K562 (cell line): ENCODE results near the gene CLCA2. TPM values are rescaled to one million over a fixed set of nuclear protein-coding genes. Genes with fewer than 3 reads are reported as not detected.
A peak's percentile ranks its signal among the peaks of the same experiment; 100 is the strongest.

Experiments used
- ATAC-seq: fragments of 200-7000 bp; cut with Tn5 transposase; 3 replicates; pipeline ENCODE4 v1.9.1; 2020; ENCODE audit warnings: moderate library complexity
- BruUV-seq: library from RNA; stranded (reverse); fragments of 400-500 nt; replicated peaks from 2 replicates; lab custom pipeline; 2021; lab: Mats Ljungman, UMichigan
- CTCF ChIA-PET: fragments of 300-600 bp; formaldehyde crosslinking; extraction: SDS; loops from one replicate; lab custom pipeline; 2021; ENCODE audit warnings: low intra/inter-chr PET ratio; lab: Yijun Ruan, JAX
- POLR2A ChIA-PET: fragments of 300-600, 350-650 bp; sonication (Branson Sonifier 250); formaldehyde crosslinking; extraction: SDS; loops from one replicate; lab custom pipeline; 2021; ENCODE audit warnings: antibody characterized with exemption, inconsistent platforms; lab: Yijun Ruan, JAX
- DNase-seq, 4 experiments: peaks; one replicate each; pipeline versions ENCODE4 v3.0.0 to v3.0.0-alpha.2; 2011 to 2018; ENCODE audit warnings: low spot score in 3 of 4, mixed read lengths in 3 of 4; ENCODE audit errors: extremely low read depth in 1 of 4
- FAIRE-seq: peaks from 2 replicates; lab custom pipeline; 2011; peaks lifted over from hg19 to GRCh38; lab: Jason Lieb, UNC
- H2AFZ ChIP-seq: 2 replicates; pipeline ENCODE4 v1.6.0; 2011; ENCODE audit warnings: low read depth, low read length, control low read depth, inconsistent platforms
- H3K27ac ChIP-seq: fragments of 200-600 bp; 3 replicates; pipeline ENCODE4 v1.8.0; 2011; ENCODE audit warnings: low read depth, mild to moderate bottlenecking, control low read depth, inconsistent platforms, low read length, moderate library complexity, mixed read lengths; ENCODE audit errors: extremely low read depth
- H3K27me3 ChIP-seq, 2 experiments: fragments of 300-600 bp in 1 of 2; 2 replicates in 1 of 2; 3 replicates in 1 of 2; pipeline versions ENCODE4 v1.6.0 to v1.8.0; 2011; ENCODE audit warnings: inconsistent platforms in 2 of 2, low read length in 2 of 2, mild to moderate bottlenecking in 1 of 2, mixed read lengths in 1 of 2, moderate library complexity in 1 of 2; ENCODE audit not compliant: control insufficient read depth in 2 of 2, insufficient read depth in 2 of 2
- H3K36me3 ChIP-seq: fragments of 300-600 bp; 3 replicates; pipeline ENCODE4 v1.8.0; 2011; ENCODE audit warnings: mild to moderate bottlenecking, low read length, inconsistent platforms; ENCODE audit not compliant: control insufficient read depth, insufficient read depth
- H3K4me1 ChIP-seq, 2 experiments: fragments of 200-600 bp in 1 of 2; replicated peaks in 1 of 2; 2 replicates in 1 of 2; 3 replicates in 1 of 2; pipeline versions ENCODE4 v1.5.1 to v1.8.0; 2011; ENCODE audit warnings: inconsistent platforms in 2 of 2, low read length in 2 of 2, mild to moderate bottlenecking in 1 of 2, mixed read lengths in 1 of 2, moderate library complexity in 1 of 2; ENCODE audit not compliant: control insufficient read depth in 2 of 2, insufficient read depth in 2 of 2
- H3K4me2 ChIP-seq: 2 replicates; pipeline ENCODE4 v1.6.1; 2011; ENCODE audit warnings: low read length, control low read depth, inconsistent platforms, mixed read lengths; ENCODE audit not compliant: insufficient read depth
- H3K4me3 ChIP-seq: fragments of 200-600 bp; sonication (generic), shearing (Covaris generic); 2 replicates; pipeline ENCODE4 v1.5.1; 2016; ENCODE audit warnings: control low read depth, inconsistent platforms
- H3K79me2 ChIP-seq: fragments of 200-600 bp; 3 replicates; pipeline ENCODE4 v1.8.0; 2011; ENCODE audit warnings: low read length, inconsistent platforms; ENCODE audit not compliant: control insufficient read depth, insufficient read depth
- H3K9ac ChIP-seq, 2 experiments: 2 replicates each; pipeline versions ENCODE4 v1.6.0 to v1.6.1; 2011; ENCODE audit warnings: low read depth in 2 of 2, low read length in 2 of 2, control low read depth in 1 of 2, inconsistent platforms in 1 of 2, mild to moderate bottlenecking in 1 of 2, mixed read lengths in 1 of 2; ENCODE audit not compliant: insufficient read depth in 1 of 2
- H3K9me1 ChIP-seq: one replicate; pipeline ENCODE4 v1.6.0; 2011; ENCODE audit warnings: inconsistent platforms, mild to moderate bottlenecking, low read length, moderate library complexity; ENCODE audit not compliant: control insufficient read depth, insufficient read depth
- H3K9me3 ChIP-seq: replicated peaks from 2 replicates; pipeline ENCODE4 v1.5.1; 2011; ENCODE audit warnings: low read depth, low read length, inconsistent platforms; ENCODE audit not compliant: control insufficient read depth, insufficient read depth
- H4K20me1 ChIP-seq: replicated peaks from 2 replicates; pipeline ENCODE4 v1.6.1; 2011; ENCODE audit warnings: low read length, inconsistent platforms, mixed read lengths; ENCODE audit not compliant: control insufficient read depth, insufficient read depth
- AFF1 ChIP-seq, 2 experiments: fragments of 450-650 bp; IDR thresholded peaks; 2 replicates each; pipeline ENCODE4 v1.6.1; 2018; ENCODE audit warnings: mild to moderate bottlenecking in 2 of 2, low read depth in 1 of 2; ENCODE audit not compliant: partially characterized antibody in 2 of 2
- CBX5 ChIP-seq: IDR thresholded peaks from 2 replicates; pipeline ENCODE4 v1.6.1; 2014; ENCODE audit warnings: low read depth, borderline replicate concordance
- CBX8 ChIP-seq: fragments of 200-600 bp; sonication (generic); IDR thresholded peaks from 2 replicates; pipeline ENCODE4 v1.6.1; 2012; ENCODE audit warnings: borderline replicate concordance, mixed run types, low read depth, mild to moderate bottlenecking, moderate library complexity, mixed read lengths, low read length, control low read depth, inconsistent platforms; ENCODE audit not compliant: poor library complexity, severe bottlenecking; ENCODE audit errors: extremely low read depth
- ELF4 ChIP-seq: fragments of 450-650 bp; formaldehyde crosslinking; IDR thresholded peaks from 2 replicates; pipeline ENCODE4 v1.4.0; 2022; ENCODE audit warnings: missing genetic modification characterization
- FOSL1 ChIP-seq: fragments of 200-800 bp; sonication (Bioruptor generic); conservative IDR thresholded peaks from 2 replicates; pipeline ENCODE4 v1.6.1; 2016; ENCODE audit warnings: missing genetic modification characterization, missing compliant biosample characterization
- FOXJ2 ChIP-seq: fragments of 200-800 bp; sonication (Bioruptor generic); IDR thresholded peaks from 2 replicates; pipeline ENCODE4 v1.6.1; 2016; ENCODE audit warnings: missing genetic modification characterization, missing compliant biosample characterization
- GTF2A2 ChIP-seq: IDR thresholded peaks from 2 replicates; pipeline ENCODE4 v1.6.1; 2016; ENCODE audit warnings: mild to moderate bottlenecking, missing genetic modification characterization, missing compliant biosample characterization
- HNRNPL ChIP-seq: fragments of 200-400 bp; formaldehyde crosslinking; IDR thresholded peaks from 2 replicates; pipeline ENCODE4 v1.6.1; 2017; ENCODE audit warnings: low read depth, mild to moderate bottlenecking, low read length
- PHB2 ChIP-seq: fragments of 450-650 bp; IDR thresholded peaks from 2 replicates; pipeline ENCODE4 v1.6.1; 2017; ENCODE audit warnings: low read depth
- SAP30 ChIP-seq: fragments of 200-600 bp; sonication (generic); IDR thresholded peaks from 2 replicates; pipeline ENCODE4 v1.6.1; 2012; ENCODE audit warnings: borderline replicate concordance, low read depth, mild to moderate bottlenecking, moderate library complexity, low read length, control low read depth, inconsistent platforms; ENCODE audit not compliant: insufficient read depth, poor library complexity, severe bottlenecking
- SMAD2 ChIP-seq: fragments of 150-350 bp; IDR thresholded peaks from 2 replicates; pipeline ENCODE4 v1.6.1; 2014; ENCODE audit warnings: low read depth, mild to moderate bottlenecking, low read length
- ZBTB7A ChIP-seq: IDR thresholded peaks from 2 replicates; pipeline ENCODE4 v1.6.1; 2011; ENCODE audit warnings: low read depth, mild to moderate bottlenecking, low read length, moderate library complexity, borderline replicate concordance; ENCODE audit not compliant: control insufficient read depth
- ZC3H4 ChIP-seq: sonication (generic); formaldehyde crosslinking; IDR thresholded peaks from 2 replicates; pipeline ENCODE4 v1.9.0; 2021; ENCODE audit warnings: missing genetic modification reagents, borderline replicate concordance
- ZNF174 ChIP-seq: fragments of 250-450 bp; sonication (Bioruptor Pico); IDR thresholded peaks from 2 replicates; pipeline ENCODE4 v1.4.0; 2020; ENCODE audit warnings: mild to moderate bottlenecking
- ZNF175 ChIP-seq: fragments of 200-800 bp; sonication (Bioruptor generic); IDR thresholded peaks from 2 replicates; pipeline ENCODE4 v1.6.1; 2016; ENCODE audit warnings: low read depth, mild to moderate bottlenecking, missing genetic modification characterization, missing compliant biosample characterization
- ZNF41 ChIP-seq: fragments of 250-450 bp; sonication (Bioruptor Pico); conservative IDR thresholded peaks from 2 replicates; pipeline ENCODE4 v1.4.0; 2020; ENCODE audit warnings: mild to moderate bottlenecking
- WGBS: fragments of 100-300 bp; shearing (Covaris generic); methylation state at CpG from one replicate; pipeline ENCODE4 v1.1.6; 2016; ENCODE audit warnings: low coverage, mixed read lengths; ENCODE audit not compliant: insufficient coverage; ENCODE audit errors: missing lambda C conversion rate; 5-methylcytosine and 5-hydroxymethylcytosine counted together
- in situ Hi-C: fragments of 300-500 bp; cut with MboI; formaldehyde crosslinking; loops from 4 replicates; pipeline ENCODE4 v1.15.0; 2018; ENCODE audit warnings: inconsistent platforms, mixed read lengths
- intact Hi-C: fragments of 100-400 bp; cut with micrococcal nuclease; formaldehyde crosslinking; loops from 2 replicates; pipeline ENCODE4 v1.14.2; 2022
- polyA plus RNA-seq, 8 experiments: library from polyadenylated mRNA; depleted of rRNA in 4 of 8; stranded (reverse) in 5 of 8; unstranded in 3 of 8; fragments of >200 nt; fragmentation: Nextera tagmentation in 2 of 8; fragmentation: Illumina TruSeq in 1 of 8; extraction: Ambion mirVana in 2 of 8; extraction: Trizol in 1 of 8; gene quantifications; 2 replicates each; pipeline versions ENCODE4 v1.2.1 to v1.2.3, GENCODE V29; 2011 to 2014; ENCODE audit warnings: inconsistent platforms in 1 of 8, missing spikeins in 1 of 8
- total RNA-seq, 7 experiments: library from RNA; depleted of rRNA in 6 of 7; stranded (reverse); fragments of >200 nt in 6 of 7; fragmentation: Illumina TruSeq in 2 of 7; extraction: Trizol in 2 of 7; gene quantifications; 2 replicates each; pipeline versions ENCODE4 v1.2.1 to v1.2.3, GENCODE V29; 2011 to 2021; ENCODE audit warnings: low replicate concordance in 1 of 7
- TF ChIP-seq, protein P1 (sequence below): fragments of 450-650 bp; IDR thresholded peaks from 2 replicates; pipeline ENCODE4 v1.6.1; 2016

The CLCA2 gene
- total and polyA plus RNA-seq, 9 of the 15 experiments (the other 6 are each of a cell fraction or from before 2014, with no cell fraction given) = 0.03 TPM; not detected in 8

DNA sequence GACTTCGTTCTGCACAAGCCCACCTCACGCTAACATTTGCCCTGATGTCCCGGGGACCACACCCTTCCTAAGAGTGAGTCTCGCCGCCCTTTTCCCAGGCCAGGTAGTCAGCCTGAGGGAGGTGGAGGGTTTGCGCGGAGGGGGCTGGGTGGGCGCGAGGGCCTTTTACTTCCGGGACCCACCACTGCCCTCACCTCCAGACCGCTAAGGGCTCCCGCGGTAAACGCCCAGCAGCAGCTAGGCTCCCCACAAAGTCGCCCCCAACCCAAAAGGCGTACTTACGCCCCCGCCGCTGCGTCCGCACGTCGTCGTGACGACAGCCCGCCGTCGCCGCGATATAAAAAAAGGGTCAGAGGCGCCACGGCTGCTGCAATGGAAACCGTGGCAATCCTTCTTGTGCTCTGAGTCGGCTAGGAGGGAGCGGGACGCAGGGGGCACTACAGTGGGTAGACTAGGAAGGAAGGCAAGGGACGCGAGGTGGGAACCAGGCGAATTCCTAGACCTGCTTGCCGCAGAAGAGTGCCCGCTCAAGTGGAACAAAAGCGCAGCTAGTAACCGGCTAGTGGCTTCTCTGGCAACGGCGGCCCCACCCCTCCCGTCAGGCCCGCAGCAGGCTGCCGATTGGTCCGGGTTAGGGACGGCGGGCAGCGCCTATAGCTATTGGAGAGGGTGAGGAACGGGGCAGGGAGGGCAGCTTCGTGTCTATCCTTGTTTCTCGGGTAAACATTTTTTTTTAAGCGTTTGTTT lies 28.0 kb upstream of the CLCA2 start, which contains the start of gene ODF2L:
ODF2L (minus strand) TSS at position 573 of the 747 bp plus-strand sequence. CDS start 9,296 bp downstream, outside the sequence.
- H2AFZ ChIP-seq = peak within 1 kb of the TSS; percentile 92
- peak within 1 kb of the TSS; percentile 46 to 89; a peak in 3 of 4 replicates for H3K9ac ChIP-seq
- H3K27me3 ChIP-seq = peaks cover 0 to 4% of the 10 kb centered on the region in 2 experiments; a peak in 1 of 5 replicates
- peaks cover 0 to 9% of the 10 kb centered on the region in 2 experiments; a peak in 2 of 5 replicates for H3K4me1 ChIP-seq
- WGBS = under 1% methylated on average over 35 of the region's 56 CpGs
- TSS peak; percentile 46 for BruUV-seq
- no peak within 1 kb of the TSS for H3K27ac ChIP-seq
- in situ Hi-C loops (loop anchor here (10.0 kb wide), 1 partner anchor 109 kb away; no protein-coding TSS in a partner anchor), intact Hi-C loops (no loop called here)
- H3K9me1 ChIP-seq = no peaks in the 10 kb centered on the region
- no peaks in the 10 kb centered on the region for H4K20me1 ChIP-seq
- ChIA-PET POLR2A (interaction anchor here (1.0 kb wide), 2 partner anchors 10 to 112 kb away, joined by 3 read pairs; no protein-coding TSS in a partner anchor), CTCF (no interaction called here)
- peak; percentile 60 for FAIRE-seq
- H3K9me3 ChIP-seq = no peaks in the 10 kb centered on the region
- H3K36me3 ChIP-seq = no peaks in the 10 kb centered on the region
- H3K4me3 ChIP-seq = peak within 1 kb of the TSS; percentile 48
- peak within 1 kb of the TSS; percentile 79 for H3K4me2 ChIP-seq
- H3K79me2 ChIP-seq = no peaks in the 10 kb centered on the region
- ATAC-seq = peak; percentile 100
- DNase-seq = peak; percentile 61 to 77 (median 70)
- TF ChIP-seq FOSL1 (no peak), HNRNPL (no peak), GTF2A2 (no peak), ZBTB7A (peak; percentile 59; the same call in 1 of the 2 replicates), PHB2 (no peak), FOXJ2 (tag) (no peak), ZNF41 (CRISPR knock-in tag) (no peak), ZC3H4 (CRISPR knock-in tag) (no peak), SAP30 (peak; percentile 49), CBX8 (no peak), CBX5 (no peak), ZNF175 (no peak), ZNF174 (CRISPR knock-in tag) (no peak), SMAD2 (no peak), ELF4 (CRISPR knock-in tag) (no peak), AFF1 (IDR thresholded peaks at IDR 0.05; ENCODE audit: low read depth in 1 of 2, partially characterized antibody in 2 of 2) (no peak)
- TF ChIP-seq, protein P1, sequence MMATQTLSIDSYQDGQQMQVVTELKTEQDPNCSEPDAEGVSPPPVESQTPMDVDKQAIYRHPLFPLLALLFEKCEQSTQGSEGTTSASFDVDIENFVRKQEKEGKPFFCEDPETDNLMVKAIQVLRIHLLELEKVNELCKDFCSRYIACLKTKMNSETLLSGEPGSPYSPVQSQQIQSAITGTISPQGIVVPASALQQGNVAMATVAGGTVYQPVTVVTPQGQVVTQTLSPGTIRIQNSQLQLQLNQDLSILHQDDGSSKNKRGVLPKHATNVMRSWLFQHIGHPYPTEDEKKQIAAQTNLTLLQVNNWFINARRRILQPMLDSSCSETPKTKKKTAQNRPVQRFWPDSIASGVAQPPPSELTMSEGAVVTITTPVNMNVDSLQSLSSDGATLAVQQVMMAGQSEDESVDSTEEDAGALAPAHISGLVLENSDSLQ = no peak
